GM10266 (cell line): ENCODE measurements around the gene HSD11B2.

Experiments
- DNase-seq: peaks from one replicate; pipeline ENCODE4 v3.0.0; 2012; ENCODE audit errors: extremely low spot score
- CTCF ChIP-seq: IDR thresholded peaks from 2 replicates; pipeline ENCODE4 v1.5.1; 2012; ENCODE audit warnings: mild to moderate bottlenecking, low read depth; ENCODE audit not compliant: control insufficient read depth, insufficient read depth; ENCODE audit errors: missing control alignments

HSD11B2 gene

DNA sequence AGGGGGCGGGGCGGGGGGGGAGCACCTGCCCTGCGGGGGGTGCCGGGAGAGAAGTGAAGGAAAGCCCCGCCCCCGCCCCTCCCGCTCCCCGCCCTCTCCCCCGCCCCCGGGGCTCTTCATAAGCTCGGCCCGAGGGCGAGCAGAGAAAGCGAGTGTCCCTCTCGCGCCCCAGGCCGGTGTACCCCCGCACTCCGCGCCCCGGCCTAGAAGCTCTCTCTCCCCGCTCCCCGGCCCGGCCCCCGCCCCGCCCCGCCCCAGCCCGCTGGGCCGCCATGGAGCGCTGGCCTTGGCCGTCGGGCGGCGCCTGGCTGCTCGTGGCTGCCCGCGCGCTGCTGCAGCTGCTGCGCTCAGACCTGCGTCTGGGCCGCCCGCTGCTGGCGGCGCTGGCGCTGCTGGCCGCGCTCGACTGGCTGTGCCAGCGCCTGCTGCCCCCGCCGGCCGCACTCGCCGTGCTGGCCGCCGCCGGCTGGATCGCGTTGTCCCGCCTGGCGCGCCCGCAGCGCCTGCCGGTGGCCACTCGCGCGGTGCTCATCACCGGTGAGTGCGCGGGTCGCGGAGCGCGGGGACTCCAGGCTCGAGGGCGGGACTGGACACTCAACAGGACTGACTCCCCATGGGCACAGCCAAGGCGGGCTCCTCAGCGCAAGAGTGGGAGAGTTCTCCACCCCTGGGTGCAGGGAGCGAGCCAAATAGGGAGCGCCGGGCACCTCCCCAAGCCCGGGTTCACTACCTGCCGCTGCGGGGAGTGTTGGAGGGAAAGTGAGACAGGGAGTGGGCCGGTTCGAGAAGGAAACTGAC lies at the start of gene HSD11B2:
HSD11B2 (plus strand) TSS at position 145 of the 798 bp plus-strand sequence; CDS start at position 273, 128 bp downstream.
- peak; percentile 65 for DNase-seq
- TF ChIP-seq CTCF, result peak; percentile 5

DNA sequence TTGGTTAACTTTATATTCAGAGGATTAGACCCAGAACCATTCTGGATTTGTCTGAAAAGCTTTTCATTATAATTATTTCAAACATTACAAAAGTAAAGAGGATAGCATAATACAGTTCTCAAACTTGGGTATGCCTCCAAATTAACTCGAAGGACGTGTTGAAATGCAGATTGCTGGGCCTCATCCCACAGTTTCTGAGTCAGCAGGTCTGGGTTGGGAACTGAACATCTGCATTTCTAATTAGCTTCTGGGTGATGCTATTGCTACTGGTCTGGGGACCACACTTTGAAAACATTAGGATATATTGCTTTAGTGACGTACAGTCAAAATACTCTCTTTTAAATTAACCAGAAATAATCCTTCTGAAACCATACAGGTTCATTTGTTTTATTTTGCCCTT lies 47.6 kb upstream of the HSD11B2 start:
- no peak for DNase-seq
- no peak for TF ChIP-seq CTCF

DNA sequence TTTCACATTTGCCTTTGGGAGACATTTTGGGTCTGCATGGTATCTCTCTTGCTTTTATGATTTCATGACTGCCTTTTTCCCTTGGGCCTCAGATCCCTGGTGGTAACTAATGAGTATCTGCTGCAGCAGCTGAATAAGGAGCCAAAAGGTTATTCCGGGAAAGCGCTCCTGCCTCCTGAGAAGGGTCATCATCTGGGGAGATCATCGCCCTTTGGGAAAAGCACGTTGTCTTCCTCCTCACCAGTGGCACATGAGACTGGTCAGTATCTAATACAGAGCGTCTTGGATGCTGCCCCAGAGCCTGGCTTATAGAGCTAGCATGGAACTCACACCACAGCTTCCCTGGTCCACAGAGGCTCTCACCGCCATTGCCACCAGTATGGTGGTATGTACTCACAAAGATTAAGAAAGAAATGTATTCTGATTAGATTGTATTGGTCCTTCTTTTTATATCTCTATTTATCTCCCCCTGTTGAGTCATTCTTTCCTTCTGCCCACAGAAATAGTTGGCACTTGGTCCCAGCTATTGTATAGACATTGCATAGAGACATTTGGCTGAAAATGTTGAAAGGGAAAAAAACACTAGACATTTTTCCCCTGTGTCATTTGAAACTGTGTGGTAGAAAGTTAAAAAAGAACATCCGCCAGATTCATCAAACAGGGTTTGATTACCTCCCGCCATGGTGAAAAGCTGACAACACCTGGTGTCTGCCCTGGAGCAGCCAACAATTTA lies 46.0 kb upstream of the HSD11B2 start:
- no peak for DNase-seq
- TF ChIP-seq CTCF, result no peak

- TF ChIP-seq CTCF, result no peak
- no peak for DNase-seq
Measured at GRCh38 chr16:67386861-67387455, 44.0 kb upstream of the HSD11B2 start.

GRCh38 chr16:67387479-67388079 lies 43.3 kb upstream of the HSD11B2 start:
- no peak for TF ChIP-seq CTCF
- DNase-seq, result no peak

DNA sequence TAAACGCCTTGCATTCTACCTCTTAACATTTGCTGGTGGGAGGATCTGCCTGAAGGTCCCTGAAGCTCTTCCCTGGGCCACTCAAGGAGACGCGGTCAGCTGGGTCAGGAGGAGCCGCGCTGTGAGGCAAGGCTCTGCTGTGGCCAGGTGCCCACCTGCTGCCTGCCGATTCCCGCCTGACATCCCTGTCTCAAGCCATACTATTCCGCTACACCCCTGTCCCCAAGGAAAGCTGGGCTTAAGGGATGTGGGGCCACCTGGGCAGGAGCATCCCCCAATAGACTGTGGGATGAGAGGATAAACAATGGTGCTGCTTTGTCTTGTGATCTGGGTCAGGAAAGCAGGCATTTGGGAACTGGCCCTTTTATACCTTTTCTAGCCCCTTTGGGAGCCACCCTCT lies 42.7 kb upstream of the HSD11B2 start:
- no peak for DNase-seq
- no peak for TF ChIP-seq CTCF
